Measurements from ENCODE around the gene NPY2R. TPM values are rescaled to one million over a fixed set of nuclear protein-coding genes. Genes with fewer than 3 reads are reported as not detected.

The NPY2R gene
- total RNA-seq, 1 donor from 2014 or later, result 1.4 TPM

DNA sequence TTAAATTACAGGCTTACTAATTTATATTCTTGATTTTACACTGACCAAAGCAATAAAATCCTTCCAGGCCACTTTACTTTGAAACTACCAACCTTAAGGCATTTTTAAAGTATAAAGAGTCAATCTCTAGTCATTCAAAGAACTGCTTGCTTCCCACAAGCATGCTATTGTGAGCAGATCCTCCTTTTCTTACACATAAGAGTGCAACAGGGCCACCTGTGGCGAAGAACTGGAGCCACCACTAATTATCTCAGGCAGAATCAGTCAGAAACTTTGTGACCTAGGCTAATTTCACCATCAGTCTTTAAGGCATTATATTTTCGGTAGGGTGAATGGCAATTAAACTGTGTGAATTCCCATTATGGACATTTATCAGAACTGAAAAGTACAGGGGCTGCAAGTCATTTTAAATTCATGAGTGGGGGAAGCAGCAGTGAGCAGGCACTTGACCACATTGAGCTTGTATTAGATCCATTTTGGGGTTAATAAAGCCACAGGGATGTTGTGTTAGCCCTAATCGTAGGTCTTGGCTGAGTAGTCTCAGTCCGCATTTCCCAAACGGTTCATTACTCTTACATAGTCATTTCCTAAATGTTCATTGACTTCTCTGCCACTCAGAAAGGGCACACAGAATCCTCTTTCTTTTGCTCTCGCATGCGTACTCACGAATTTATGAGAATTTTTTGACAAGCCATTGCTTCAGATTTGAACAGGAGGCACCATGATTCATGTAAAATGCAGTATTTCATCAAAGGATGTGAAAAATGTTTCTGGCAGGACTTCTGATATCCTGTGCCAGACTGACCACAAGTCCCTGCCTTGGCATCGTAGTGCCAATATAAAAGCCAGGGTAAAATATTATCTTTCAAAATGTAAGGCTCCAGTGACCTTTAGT lies 39.8 kb downstream of the NPY2R start:
- no peak for DNase-seq (ENCODE audit: low spot score)

GRCh38 chr4:155249016-155249566 lies 40.7 kb downstream of the NPY2R start:
- DNase-seq (ENCODE audit: low spot score), result no peak

DNA sequence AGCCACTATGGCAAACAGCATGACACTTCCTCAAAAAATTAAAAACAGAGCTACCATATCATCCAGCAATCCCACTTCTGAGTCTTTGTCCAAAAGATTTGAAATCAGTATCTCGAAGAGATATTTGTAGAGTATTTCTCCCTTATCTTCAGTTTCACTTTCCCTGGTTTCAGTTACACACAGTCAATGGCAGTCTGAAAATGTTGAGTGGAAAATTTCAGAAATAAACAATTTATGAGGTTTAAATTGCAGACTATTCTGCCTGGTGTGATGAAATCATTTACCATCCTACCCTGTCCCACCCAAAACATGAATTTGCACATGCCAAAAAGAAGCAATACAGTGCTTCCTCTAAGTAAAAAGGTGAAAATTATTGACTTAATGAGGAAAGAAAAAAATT lies 43.9 kb downstream of the NPY2R start:
- DNase-seq (ENCODE audit: low spot score), result no peak

DNA sequence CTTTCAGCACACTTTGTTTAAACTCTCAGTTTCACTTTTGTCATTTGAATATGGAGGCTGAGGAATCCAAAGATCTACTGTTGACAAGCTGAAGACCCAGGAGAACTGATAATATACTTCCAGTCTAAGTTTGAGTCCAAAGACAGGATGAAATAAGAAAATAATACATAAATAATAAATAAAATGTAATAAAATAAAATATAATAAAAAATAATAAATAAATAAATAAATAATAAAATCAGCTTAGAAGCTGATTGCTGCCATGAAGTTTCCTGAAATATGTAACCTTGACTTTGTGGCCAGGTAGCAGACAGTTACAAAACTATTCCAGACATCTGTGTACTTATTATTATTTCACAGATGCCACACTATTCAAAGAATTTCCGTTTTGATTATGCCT lies 55.0 kb downstream of the NPY2R start:
- DNase-seq (ENCODE audit: low spot score), result no peak

DNA sequence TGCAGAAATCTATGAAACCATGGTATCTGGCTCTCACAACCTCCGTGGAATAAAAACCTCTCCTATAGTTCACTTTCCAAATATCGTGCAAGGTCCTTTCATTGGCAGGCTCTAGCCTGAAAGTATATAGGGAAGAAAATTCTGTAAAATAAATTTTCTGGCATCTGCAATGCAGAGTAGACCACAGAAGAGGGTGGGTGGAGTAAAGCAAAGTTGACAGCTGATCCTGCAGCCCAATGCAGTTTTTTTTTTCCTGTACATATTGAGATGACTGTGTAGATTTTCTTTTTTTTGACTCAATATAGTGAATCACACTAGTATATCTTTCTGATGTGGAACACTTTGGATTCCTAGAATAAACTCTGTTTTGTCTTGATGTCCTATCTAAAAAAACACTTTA lies 56.7 kb downstream of the NPY2R start:
- DNase-seq (ENCODE audit: low spot score), result no peak

Other genes starting within 250 kb of the NPY2R start
- gene MAP9, start 168.3 kb downstream of the NPY2R start, total RNA-seq (ENCODE audit: insufficient read depth, low replicate concordance), result 66.2 TPM